ACC112 (cell line): ENCODE measurements around the gene DCBLD2.

ENCODE experiments used
- H2AFZ ChIP-seq: fragments of 200-600 bp; sonication (generic); one replicate; pipeline ENCODE4 v1.6.0; 2017; ENCODE audit warnings: antibody characterized with exemption, low read length; ENCODE audit not compliant: unreplicated experiment
- H3K27ac ChIP-seq: fragments of 200-600 bp; sonication (generic); 2 replicates; pipeline ENCODE4 v1.5.1; 2014; ENCODE audit warnings: low read depth, mild to moderate bottlenecking, antibody characterized with exemption, low read length, moderate library complexity
- H3K27me3 ChIP-seq: fragments of 200-600 bp; sonication (generic); 2 replicates; pipeline ENCODE4 v1.6.1; 2014; ENCODE audit warnings: mild to moderate bottlenecking, antibody characterized with exemption, low read length, moderate library complexity, mixed read lengths; ENCODE audit not compliant: insufficient read depth
- H3K36me3 ChIP-seq: fragments of 200-600 bp; sonication (generic); 2 replicates; pipeline ENCODE4 v1.6.1; 2016; ENCODE audit warnings: mild to moderate bottlenecking, antibody characterized with exemption, low read length, moderate library complexity, mixed read lengths; ENCODE audit not compliant: insufficient read depth
- H3K4me1 ChIP-seq: fragments of 200-600 bp; sonication (generic); one replicate; pipeline ENCODE4 v1.6.1; 2016; ENCODE audit warnings: low read length, mixed read lengths; ENCODE audit not compliant: insufficient read depth, unreplicated experiment, control insufficient read depth
- H3K4me3 ChIP-seq: fragments of 200-600 bp; sonication (generic); 2 replicates; pipeline ENCODE4 v1.5.1; 2014; ENCODE audit warnings: mild to moderate bottlenecking, low read depth, low read length
- H3K79me2 ChIP-seq: fragments of 200-600 bp; sonication (generic); one replicate; pipeline ENCODE4 v1.6.0; 2016; ENCODE audit warnings: low read length; ENCODE audit not compliant: control insufficient read depth, unreplicated experiment, insufficient read depth

DCBLD2 gene

DNA sequence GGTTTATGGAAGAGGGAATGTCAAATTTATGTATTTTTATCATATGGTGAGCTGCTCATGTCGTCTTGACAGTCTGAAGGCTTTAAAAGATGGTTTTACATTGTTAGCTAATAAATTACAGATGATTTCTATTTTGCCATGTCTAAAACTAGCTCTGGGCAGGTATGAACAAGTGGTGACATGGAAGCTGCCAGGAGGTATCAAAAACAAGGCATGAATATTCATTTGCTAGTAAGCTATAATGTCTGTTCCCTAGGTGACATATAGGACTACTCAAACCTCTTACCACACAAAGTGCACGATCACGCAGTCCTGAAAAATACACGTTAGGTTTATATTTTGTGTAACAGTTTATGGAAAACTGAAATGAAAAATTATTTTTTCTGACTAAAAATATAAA is 103.6 kb downstream of the DCBLD2 start:
- no peak overlapping the region for H3K27ac ChIP-seq

DNA sequence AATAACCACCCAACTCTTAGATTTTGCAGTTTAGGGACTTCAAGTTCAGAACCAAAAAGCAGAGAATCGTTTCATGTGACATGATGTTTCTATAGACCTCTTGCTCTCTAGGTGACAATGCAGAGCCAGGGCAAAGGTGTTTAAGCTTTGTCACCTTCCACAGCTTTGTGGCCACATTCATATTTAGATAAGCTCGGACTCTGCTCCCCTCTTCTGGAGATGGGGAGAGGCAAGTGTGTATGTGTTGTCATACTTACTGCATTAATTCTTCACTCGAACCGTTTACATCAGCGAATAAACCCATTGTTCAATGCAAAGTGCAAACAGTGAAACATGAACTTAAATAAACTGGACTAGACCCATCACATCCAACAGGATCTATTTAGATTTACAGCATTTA is 105.2 kb downstream of the DCBLD2 start:
- H3K79me2 ChIP-seq: no peaks in the 10 kb centered on the region
- peaks cover 35% of the 10 kb centered on the region for H3K36me3 ChIP-seq
- H3K4me3 ChIP-seq: no peak overlapping the region
- no peak overlapping the region for H3K27ac ChIP-seq
- peaks cover 8% of the 10 kb centered on the region for H3K4me1 ChIP-seq
- no peak overlapping the region for H2AFZ ChIP-seq
- H3K27me3 ChIP-seq: no peaks in the 10 kb centered on the region

More for the DNA sequence above, 103.6 kb downstream of the DCBLD2 start:
- Histone ChIP-seq H2AFZ (no peak overlapping the region), H3K79me2 (no peaks in the 10 kb centered on the region), H3K4me3 (no peak overlapping the region), H3K27me3 (no peaks in the 10 kb centered on the region), H3K36me3 (peaks cover 38% of the 10 kb centered on the region), H3K4me1 (no peaks in the 10 kb centered on the region)

DNA sequence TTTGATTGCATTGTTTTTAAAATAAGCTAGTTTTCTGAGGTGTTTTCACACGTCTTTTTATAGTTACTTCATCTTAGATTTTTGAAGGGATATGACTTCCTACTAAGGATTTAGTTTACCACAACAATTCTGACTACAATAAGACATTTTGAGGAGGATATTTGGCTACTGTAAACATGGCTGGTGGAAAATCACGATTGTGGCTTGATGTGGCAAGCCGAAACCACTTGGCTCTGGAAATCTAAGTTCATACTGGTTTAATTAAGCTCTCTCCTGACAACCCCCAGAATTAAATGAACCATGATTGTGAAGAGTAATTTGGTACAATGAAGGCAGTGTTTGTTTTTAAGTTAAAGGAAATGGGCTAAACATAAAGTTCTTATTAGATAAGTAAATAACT is 107.5 kb downstream of the DCBLD2 start:
- Histone ChIP-seq H3K27ac (no peak overlapping the region), H3K27me3 (no peaks in the 10 kb centered on the region), H2AFZ (no peak overlapping the region), H3K4me3 (no peak overlapping the region), H3K4me1 (peaks cover 8% of the 10 kb centered on the region), H3K79me2 (no peaks in the 10 kb centered on the region), H3K36me3 (peaks cover 14% of the 10 kb centered on the region)

DNA sequence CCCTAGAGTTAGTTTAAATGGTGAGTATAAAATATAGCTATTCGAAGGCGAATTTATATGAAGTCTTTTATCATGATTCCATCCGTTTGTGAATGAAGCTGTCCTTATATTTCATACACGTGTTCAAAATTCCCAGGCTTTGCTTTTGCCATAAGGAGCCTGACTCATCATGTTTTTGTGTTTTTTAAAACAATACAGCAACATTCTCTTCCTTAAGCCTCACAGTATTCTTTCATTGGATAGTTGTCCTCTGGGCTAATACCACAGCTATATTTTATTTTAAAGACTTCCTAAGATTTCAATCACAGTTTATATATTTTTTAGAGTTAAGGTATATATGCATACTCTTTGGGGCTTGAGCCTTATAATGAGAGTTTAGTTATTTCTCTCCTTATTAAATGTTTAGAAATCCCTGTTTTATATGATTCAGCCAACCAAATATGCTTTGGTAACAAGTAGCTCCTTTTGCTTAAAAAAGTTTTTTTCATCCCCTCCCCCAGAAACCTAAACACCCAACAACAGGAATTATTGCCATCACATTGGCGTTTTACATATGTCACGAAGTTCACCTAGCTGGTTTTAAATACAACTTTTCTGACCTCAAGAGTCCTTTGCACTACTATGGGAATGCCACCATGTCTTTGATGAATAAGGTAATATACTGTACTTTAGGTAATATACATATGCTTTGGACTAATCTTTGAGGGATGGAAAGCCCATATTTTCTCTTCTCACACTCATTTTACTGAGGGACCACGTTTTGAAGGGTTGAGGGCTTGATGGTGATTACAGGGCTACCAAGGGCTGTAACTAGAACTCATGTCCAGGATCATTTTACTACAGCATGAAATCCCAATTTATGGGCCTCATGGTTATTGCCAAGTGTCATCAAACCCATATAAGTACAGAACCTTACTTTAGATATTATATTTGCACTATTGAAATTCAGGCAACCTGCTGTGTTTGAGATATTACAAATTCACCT is 109.9 kb downstream of the DCBLD2 start:
- peak overlapping the region; percentile 37 for H3K27ac ChIP-seq
- no peak overlapping the region for H2AFZ ChIP-seq
- peaks cover 22% of the 10 kb centered on the region for H3K4me1 ChIP-seq
- peaks cover 6% of the 10 kb centered on the region for H3K36me3 ChIP-seq
- H3K27me3 ChIP-seq: no peaks in the 10 kb centered on the region
- no peak overlapping the region for H3K4me3 ChIP-seq
- peaks cover 3% of the 10 kb centered on the region for H3K79me2 ChIP-seq

DNA sequence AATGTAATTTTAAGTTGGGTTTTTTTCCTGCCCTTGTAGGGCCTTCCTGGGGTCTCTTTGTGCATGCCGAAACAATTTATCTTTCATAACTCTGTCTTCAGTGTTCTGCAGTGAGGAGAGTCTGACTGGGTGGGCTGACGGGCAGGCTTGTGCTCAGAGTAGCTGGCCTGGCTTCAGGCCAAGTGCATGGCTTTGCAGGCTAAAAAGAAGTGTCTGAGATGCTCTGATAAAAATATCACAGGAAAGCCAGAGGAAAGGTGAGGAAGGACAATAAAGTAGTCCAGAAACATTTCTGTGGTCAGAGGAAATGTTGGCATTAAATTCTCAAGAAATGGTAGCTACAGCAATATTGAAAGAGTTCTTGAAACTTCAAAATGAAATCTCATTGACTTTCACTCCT is 112.8 kb downstream of the DCBLD2 start:
- Histone ChIP-seq H3K4me3 (no peak overlapping the region), H3K4me1 (peaks cover 50% of the 10 kb centered on the region), H3K36me3 (no peaks in the 10 kb centered on the region), H3K79me2 (peaks cover 3% of the 10 kb centered on the region), H3K27me3 (no peaks in the 10 kb centered on the region), H3K27ac (no peak overlapping the region), H2AFZ (no peak overlapping the region)

DNA sequence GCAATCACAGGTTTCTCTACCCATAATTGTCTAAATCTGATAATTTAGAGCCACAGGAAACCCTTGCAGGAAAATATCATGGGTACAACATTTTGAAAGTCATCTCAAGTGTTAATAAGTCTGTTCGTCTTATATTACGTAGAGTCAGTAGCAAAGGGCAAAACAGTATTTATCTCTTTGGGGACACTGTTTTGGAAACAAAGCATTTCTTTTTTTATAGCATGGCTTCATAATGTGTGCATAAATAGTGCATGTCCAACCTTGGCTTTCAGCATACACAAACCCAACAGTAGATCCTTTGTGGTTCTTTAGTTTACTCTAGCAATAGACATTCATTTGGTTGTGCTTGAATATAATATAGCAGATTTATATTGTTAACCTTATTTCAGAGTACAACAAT is 114.3 kb downstream of the DCBLD2 start:
- H3K4me3 ChIP-seq: no peak overlapping the region
- H3K36me3 ChIP-seq: no peaks in the 10 kb centered on the region
- H3K4me1 ChIP-seq: peaks cover 56% of the 10 kb centered on the region
- H3K27me3 ChIP-seq: no peaks in the 10 kb centered on the region
- no peak overlapping the region for H2AFZ ChIP-seq
- H3K79me2 ChIP-seq: peaks cover 3% of the 10 kb centered on the region
- 0 out of 2 replicates have a peak overlapping the region, but pooled peaks have one; percentile 80 for H3K27ac ChIP-seq

DNA sequence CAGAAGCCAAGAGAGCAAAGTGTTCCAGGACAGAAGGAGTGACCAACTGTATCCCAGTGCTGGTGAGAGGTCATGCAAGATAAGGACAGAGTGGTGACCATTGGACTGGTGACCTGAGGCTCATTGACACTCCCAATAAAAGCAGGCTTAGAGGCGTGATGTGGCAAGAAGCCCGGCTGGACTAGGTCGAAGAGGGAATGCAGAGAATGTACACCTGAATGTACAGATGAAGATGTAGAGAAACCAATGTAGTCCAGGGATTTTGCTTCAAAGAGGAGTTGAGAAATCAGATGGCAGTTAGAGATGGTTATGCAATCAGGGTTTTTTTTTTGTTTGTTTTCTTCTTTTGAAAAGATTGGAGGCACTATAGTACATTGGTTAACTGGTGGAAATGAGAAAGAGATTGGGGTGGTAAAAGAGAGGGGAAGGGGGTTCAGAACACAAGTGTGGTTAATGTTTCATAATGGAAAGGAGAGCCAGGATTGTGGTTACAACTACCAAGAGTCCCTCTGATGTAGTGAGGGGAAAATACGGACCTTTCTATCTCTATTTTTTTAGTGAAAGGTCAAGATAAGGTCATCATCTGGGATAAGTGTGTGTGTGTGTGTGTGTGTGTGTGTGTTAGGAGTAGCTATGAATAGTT is 115.0 kb downstream of the DCBLD2 start:
- no peak overlapping the region for H3K4me3 ChIP-seq
- H3K27me3 ChIP-seq: no peaks in the 10 kb centered on the region
- peaks cover 3% of the 10 kb centered on the region for H3K79me2 ChIP-seq
- H3K4me1 ChIP-seq: peaks cover 50% of the 10 kb centered on the region
- H2AFZ ChIP-seq: no peak overlapping the region
- H3K36me3 ChIP-seq: no peaks in the 10 kb centered on the region
- H3K27ac ChIP-seq: peak overlapping the region; percentile 80

DNA sequence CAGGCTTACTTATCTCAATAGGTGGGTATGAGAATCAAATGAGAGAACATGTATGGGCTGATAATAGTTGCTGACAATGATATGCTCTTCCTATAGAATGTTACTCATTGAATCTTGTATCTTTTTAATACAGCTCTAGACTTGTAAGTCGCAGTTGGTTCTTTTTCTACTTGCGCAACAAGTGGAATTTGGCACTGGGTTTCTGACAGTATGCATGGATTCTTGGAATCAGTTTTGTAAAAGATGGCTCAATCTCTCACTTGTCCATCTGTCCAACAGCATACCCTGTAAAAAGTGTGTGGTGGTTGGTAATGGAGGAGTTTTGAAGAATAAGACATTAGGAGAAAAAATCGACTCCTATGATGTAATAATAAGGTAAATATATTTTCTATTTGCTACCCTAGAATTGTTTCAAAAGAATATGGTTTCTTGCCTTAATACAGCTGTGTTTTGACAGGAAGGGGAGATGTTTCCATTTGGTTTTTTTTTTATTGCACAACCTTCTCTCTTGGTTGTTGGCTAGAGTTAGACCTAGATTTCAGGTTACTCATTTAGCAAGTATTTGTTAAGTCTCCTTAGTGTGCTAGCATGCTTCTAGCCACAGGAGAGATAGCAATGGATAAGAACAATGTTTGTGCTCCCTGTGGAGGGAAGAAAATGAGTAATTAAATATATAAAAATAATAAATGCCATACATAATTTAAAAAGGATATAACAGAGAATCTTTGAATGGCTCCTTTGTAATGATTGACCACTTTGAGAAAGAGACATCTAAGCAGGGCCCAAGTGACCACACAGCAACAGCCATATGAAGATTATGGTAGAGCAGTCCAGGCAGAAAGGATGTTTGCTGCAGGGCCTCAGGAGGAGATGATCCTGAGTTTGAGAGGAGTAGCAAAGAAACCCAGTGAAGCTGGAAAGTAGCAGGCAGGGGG is 116.6 kb downstream of the DCBLD2 start:
- Histone ChIP-seq H2AFZ (no peak overlapping the region), H3K36me3 (no peaks in the 10 kb centered on the region), H3K79me2 (peaks cover 3% of the 10 kb centered on the region), H3K4me1 (peaks cover 52% of the 10 kb centered on the region), H3K27ac (peak overlapping the region; percentile 80), H3K27me3 (no peaks in the 10 kb centered on the region), H3K4me3 (peak overlapping the region; percentile 17; the same call in 1 of the 2 replicates)

DNA sequence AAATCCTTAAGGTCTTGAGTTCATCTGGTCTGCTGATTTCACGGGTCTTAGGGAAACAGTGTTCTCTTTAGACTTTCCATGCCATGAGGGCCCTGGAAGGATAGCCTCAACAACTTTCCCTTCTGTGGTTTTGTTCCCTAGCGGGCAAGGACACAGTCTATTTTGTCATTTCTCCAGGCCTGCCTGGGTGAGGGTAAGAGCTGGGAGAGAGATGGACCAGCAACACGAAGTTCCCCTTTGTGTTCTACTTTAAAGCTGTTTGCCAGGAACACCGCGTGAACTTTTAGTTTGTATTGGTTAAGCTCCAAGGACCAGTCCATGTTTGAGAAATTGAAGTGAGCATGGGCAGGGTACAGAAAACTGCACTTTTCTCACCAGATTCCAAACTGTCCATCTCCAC is 117.5 kb downstream of the DCBLD2 start:
- Histone ChIP-seq H3K27ac (peak overlapping the region; percentile 76), H3K79me2 (peaks cover 3% of the 10 kb centered on the region), H3K36me3 (no peaks in the 10 kb centered on the region)

DNA sequence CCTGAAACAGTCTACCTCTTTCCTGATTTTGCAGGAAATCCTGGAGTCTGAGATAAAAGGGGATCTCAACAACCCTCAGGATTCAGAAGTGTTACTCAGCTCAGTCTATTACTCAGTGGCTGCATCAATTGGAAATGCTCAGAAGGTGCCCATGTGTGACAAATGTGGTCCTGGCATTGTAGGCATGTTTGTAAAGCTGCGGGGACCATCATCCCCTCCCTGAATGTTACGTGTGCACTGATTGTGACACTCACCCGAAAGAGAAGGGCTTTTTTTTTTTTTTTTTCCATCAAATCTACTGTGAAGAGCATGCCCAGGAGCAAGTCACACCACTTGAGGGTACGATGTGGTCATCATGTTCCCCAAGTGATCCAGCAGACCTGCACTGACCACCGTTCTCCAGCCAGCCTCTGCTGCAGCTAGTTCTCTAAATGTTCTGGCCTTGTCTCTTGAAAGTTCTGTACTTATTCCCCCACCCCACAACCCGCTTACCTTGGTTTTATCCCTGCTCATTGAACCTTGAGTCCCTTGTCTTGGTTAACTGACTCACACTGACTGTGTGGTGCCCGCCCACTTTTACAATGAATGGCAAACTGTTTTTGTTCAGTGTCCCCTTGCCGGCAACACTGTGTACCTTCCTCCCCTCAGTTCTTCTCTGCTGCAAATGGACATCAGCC is 118.5 kb downstream of the DCBLD2 start:
- Histone ChIP-seq H3K4me3 (no peak overlapping the region), H3K4me1 (peaks cover 67% of the 10 kb centered on the region), H3K79me2 (peaks cover 3% of the 10 kb centered on the region), H3K27ac (no peak overlapping the region), H3K36me3 (no peaks in the 10 kb centered on the region), H2AFZ (no peak overlapping the region), H3K27me3 (no peaks in the 10 kb centered on the region)

More for the DNA sequence above, 117.5 kb downstream of the DCBLD2 start:
- H3K4me1 ChIP-seq: peaks cover 61% of the 10 kb centered on the region
- H3K4me3 ChIP-seq: no peak overlapping the region; the same call in 1 of the 2 replicates
- no peaks in the 10 kb centered on the region for H3K27me3 ChIP-seq
- no peak overlapping the region for H2AFZ ChIP-seq
